Hematopoietic multipotent progenitor cell treated with erythropoietin and hydrocortisone succinate and interleukin-3 and kit ligand, for 6 days (in vitro differentiated cells): ENCODE measurements around the gene LYL1.

Source experiments
- DNase-seq: peaks from one replicate; pipeline ENCODE4 v3.0.0-alpha.2; 2015

Gene LYL1

DNA sequence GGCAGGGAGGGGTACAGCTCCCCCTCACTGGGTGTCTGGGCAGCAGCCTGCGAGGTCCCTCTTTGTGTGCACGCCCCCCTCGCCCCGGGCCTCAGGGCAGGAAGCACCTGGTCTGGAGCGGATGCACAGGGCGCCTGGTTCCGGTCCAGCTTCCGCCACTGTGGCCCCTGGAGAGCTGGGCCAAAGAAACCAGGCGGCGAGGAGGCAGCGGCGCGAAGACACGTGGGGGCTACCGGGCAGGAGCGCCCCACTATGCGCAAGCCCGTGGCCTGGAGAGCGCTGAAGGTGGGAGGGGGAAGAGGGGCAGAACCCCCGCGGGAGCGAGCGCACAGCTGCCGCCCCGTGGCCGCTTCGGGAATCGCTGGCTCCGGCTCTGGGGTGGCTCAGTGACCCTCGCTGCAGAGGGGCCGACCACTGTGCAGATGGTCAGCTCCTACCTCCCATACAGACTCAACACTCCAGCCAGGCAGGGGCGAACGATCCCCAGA is 1.7 kb upstream of the LYL1 start:
- peak; percentile 89 for DNase-seq

GRCh38 chr19:13103581-13104359 is 1.1 kb upstream of the LYL1 start:
- peak; percentile 82 for DNase-seq

DNA sequence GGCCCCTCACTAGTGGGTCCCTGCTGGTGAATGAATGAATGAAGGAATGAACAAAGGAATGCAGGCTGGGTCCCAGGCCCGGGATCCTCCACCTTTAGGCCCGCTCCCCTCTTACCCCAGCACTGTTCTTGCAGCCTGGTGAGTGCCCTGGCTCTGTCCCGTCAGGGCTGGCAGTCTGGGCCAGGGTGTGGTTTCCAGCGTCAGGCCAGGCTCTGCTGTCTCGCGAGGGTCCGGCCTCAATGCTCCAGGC is 317 bp downstream of the LYL1 start:
- DNase-seq: no peak

DNA sequence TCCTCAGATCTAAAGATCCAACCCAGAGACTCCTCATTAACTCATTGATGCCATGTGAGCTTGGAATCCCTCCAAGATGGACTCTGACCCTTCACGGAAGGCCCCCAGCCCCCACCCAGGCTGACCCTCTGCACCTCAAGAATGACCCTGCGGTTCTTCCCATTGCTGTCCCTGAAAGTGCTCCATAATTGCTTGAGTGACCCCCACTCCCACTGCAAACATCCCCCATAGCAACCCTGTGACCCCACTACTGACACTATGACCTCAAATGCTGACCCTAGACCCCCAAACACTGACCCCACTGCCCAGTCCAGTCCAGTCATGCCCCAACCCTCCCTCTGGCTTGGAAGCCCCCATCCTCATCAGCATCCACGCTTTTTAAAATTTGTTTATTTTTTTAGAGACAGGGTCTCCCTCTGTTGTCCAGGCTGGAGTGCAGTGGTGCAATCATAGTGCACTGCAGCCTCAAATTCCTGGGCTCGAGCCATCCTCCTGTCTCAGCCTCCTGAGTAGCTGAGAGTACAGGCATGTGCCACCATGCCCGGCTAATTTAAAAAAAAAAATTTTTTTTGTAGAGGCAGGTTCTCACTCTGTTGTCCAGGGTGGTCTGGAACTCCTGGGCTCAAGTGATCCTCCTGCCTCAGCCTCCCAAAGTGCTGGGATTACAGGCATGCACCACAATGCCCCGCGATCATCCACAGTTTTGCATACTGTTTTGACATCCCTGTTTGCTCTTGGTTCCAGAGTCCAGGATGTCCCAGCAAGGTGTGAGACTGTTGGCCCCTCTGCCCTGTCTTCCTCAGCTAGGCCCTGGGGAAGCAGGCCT is 855 bp downstream of the LYL1 start:
- no peak for DNase-seq

DNA sequence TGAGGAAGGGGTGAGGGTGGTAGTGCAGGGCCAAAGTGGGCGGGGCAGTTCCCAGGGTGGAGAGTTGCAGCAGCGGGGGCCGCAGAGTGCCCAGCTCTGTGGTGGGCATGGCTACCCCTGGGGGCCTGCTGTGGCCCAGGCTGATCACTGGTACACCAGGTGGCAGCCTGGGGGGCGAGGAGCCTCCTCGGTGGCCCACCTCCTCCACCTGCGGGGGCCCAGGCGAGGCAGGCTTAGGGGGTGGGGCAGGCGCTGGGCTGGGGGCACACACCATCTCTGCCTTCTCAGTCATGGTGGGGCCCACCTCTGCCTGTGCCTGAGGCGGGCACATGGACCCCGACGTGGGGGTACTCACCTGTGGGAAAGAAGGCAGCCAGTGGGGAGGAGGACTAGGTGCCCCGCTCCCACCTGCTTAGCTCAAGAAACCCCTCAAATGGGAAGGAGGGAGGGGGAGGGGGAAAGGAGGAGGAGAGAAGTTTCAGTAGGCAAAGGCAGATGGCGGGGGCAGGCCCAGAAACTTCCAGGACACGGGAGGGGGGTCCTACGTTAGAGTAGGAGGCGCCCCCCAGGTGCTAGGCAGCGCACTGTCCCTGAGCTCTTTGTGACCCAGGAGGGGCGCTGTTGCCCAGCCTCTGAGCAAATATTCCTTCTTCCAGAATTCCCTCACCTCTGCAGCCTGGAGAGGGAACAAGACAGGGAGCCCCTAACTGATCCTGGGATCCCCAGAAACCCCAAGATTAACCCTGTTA is 1.6 kb downstream of the LYL1 start:
- peak; percentile 80 for DNase-seq

DNA sequence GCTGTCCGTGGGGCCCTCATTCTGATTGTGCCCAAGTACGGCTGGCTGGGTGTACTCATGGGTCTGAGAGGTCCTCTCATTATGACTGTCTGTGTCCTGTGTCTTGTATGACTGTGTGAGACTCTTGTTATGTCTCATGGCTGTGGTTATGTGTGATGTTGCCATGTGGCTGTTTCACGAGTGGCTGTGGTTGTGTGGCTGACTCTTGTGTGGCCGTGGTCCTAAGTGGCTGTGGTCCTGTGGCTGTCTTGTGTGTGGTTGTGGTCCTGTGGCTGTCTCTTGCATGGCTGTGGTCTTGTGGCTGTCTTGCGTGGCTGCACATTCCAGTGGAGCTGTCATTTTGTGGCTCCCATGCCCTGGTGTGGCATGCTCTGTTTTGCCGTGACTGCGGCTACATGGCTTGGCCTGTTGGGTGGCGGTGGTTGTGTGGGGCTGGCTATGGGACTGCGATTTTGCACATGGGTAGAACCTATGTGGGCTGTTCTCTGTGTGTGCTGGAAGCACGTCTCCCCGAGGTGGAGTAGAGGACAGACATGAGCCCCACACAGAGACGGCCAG is 2.5 kb downstream of the LYL1 start:
- peak; percentile 62 for DNase-seq

DNA sequence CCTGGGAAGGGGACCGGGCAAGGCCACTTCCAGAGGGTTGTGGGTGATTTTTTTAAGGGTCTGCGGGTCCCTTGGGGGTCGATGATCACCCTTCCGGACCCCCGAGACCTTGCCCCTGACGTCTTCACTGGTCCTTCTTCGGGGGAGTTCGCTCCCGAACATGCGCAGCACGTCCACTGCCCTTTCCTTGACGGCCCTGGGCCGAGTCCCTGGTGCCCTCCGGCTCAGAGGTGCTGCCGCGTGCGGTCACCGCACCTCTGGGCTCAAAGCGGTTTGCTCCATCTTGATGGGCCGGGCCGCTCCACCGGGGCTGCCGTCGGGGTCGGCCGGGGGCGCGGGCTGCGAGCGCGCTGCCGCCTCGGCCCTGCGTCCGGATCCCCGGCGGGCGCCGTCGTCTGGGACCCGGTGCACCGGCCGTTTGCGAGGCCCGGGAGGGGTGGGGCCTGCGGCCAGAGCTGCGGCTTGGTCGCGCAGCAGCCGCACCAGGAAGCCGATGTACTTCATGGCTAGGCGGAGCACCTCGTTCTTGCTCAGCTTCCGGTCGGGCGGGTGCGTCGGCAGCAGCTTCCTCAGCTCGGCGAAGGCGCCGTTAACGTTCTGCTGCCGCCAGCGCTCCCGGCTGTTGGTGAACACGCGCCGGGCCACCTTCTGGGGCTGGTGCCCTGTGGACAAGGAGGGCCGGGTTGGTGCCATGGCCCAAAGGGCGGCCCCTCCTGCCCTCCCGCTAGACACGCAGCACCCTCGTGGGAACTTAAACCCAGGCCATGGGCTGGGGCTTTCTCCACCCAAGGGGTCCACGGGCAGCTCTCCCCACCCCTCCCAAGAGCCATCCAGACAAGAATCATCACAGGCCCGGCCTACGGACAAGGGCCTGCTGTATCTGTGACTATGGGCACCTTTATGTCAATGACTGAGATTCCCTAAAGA is 3.3 kb downstream of the LYL1 start:
- peak; percentile 90 for DNase-seq

- DNase-seq: peak; percentile 89
These were observed 4.2 kb downstream of the LYL1 start for GRCh38 chr19:13098277-13099072.

GRCh38 chr19:13097463-13098258 is 5.0 kb downstream of the LYL1 start:
- DNase-seq: peak; percentile 84

GRCh38 chr19:13097033-13097462 is 5.6 kb downstream of the LYL1 start:
- peak; percentile 76 for DNase-seq

- DNase-seq: peak; percentile 87
These were observed 6.4 kb downstream of the LYL1 start for GRCh38 chr19:13095934-13096927.

- peak; percentile 49 for DNase-seq
These were observed 7.3 kb downstream of the LYL1 start for GRCh38 chr19:13095393-13095784.

DNA sequence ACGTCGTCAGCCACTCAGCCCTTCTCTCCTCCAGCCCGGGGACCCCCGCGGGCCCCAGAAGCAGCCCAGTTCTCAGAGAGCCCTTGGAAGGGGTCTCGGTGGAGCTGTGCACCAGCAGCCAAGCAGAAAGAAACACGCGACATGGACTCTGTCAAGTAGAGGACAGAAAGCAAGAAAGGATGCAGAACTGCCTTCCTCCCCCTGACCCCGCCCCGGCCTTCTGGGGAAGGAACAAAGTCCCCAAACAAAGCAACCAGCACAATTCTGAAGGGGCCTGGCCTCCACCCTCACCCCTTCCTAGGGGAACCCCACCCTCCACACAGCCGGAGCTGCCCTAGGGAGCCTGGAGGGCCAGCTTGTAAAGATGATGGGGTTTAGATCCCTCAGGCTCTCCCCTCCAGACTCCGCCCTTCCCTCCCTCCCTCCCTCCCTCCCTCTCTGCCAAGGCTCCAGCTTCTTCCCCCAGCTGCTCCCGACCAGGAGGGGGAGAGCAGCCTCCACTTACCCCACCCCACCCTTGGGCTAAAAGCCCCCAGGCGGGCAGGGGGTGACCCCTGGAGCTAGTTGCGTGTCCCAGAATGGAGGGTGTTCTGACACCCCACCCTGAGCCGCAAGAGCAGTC is 7.8 kb downstream of the LYL1 start:
- peak; percentile 76 for DNase-seq

DNA sequence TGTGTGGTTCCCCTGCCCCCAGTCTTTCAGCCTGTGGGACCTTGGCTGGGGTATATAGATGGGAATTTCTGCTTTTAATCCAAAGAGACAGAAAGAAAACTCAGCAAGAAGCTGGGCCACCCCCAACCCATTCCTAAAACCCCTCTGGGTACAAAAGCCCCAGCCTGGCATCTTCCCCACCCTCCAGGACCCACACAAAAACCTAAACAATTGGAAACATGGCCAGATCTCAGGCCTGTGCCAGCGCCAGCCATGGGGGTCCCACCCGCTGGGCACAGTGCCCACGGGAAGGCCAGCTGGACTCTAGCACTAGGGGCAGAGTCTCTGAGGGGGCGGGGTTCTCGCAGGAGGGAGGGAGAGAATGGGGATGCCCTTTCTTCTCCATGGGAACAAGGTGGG is 8.6 kb downstream of the LYL1 start:
- DNase-seq: no peak

DNA sequence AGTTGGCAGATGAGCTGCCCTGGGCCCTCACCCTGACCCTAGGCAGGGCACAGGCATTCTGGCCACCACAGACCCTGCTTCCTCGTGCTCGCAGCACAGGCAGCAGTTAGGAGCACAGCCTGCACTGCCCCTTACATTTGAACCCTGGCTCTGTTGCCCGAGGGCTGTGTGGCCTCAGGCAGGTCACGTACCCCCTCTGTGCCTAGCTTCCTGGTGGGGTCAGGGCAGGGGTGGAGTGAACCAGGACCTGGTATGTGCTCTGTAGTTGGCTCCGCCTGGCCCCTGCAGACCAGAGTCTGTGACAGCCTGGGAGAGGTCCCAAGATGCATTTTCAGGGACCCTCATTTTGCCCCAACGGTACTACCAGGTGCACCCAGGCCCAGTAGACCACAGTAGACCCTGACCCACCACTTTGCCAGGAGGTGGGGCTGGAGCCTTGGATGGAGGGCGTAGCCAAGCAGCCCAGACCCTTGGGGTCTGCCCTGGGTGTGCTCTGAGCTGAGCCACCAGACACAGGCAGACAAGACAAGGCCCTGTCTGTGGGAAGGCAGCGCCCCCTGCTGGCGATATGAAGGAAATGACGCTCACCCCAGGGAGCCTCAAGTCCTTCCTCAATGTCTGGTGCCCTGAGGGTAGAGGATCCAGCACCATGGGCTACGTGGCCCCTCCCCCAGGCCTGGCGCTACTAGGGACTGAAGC is 9.1 kb downstream of the LYL1 start:
- DNase-seq: peak; percentile 92

GRCh38 chr19:13092606-13093235 is 9.9 kb downstream of the LYL1 start:
- DNase-seq: no peak

DNA sequence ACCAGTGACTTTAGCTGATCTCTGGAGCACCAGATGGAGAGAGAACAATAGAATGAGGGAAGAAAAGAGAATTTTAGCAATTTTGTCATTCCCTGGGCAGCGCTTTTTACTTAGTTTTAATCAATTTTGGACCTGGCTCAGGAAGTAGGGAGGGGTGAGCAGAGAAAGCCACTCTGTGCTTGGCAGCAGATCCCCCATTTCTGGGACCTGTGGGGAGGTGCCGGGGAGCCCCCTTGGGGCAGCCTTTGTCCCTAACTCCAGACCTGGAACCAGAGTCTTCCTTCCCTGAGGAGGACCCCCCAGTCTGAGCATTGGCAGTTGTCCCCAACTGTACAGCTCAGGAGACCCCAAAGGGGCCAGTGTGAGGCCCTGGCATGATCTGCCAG is 10.5 kb downstream of the LYL1 start:
- no peak for DNase-seq
